HCT116 (cell line): ENCODE measurements around the gene ACADSB. TPM values are rescaled to one million over a fixed set of nuclear protein-coding genes. Genes with fewer than 3 reads are reported as not detected.

Source experiments
- ATAC-seq: fragments of 200-7000 bp; cut with Tn5 transposase; 2 replicates; pipeline ENCODE4 v1.9.1; 2020; ENCODE audit warnings: mild to moderate bottlenecking, moderate library complexity
- BruUV-seq: library from RNA; stranded (reverse); fragments of 400-500 nt; replicated peaks from 2 replicates; lab custom pipeline; 2021; lab: Mats Ljungman, UMichigan
- CTCF ChIA-PET: fragments of 300-600 bp; sonication (Branson Sonifier 250); formaldehyde crosslinking; loops from one replicate; lab custom pipeline; 2021; ENCODE audit warnings: antibody characterized with exemption; lab: Charles Lee
- POLR2A ChIA-PET: fragments of 300-600, 350-600 bp; sonication (Branson Sonifier 250); formaldehyde crosslinking; loops from one replicate; lab custom pipeline; 2021; ENCODE audit warnings: antibody characterized with exemption; lab: Charles Lee
- RAD21 ChIA-PET, 2 experiments: fragments of 300-600 bp; sonication (Branson Sonifier 250); formaldehyde crosslinking; loops; one replicate each; lab custom pipeline; 2023; ENCODE audit warnings: low total read pairs in 2 of 2; ENCODE audit not compliant: uncharacterized antibody in 2 of 2, unreplicated experiment in 2 of 2, low non-redundant PET in 1 of 2; lab: Charles Lee
- DNase-seq: peaks from one replicate; pipeline ENCODE4 v3.0.0-alpha.2; 2010; ENCODE audit warnings: low read depth, low spot score
- H2AFZ ChIP-seq: fragments of 200-600 bp; shearing (Covaris generic), sonication (generic); 2 replicates; pipeline ENCODE4 v1.6.1; 2017; ENCODE audit warnings: low read depth, mixed run types, mixed read lengths, antibody characterized with exemption, low read length; ENCODE audit not compliant: poor library complexity, severe bottlenecking
- H3K27ac ChIP-seq: 2 replicates; pipeline ENCODE4 v1.5.1; 2012; ENCODE audit warnings: low read depth, low read length
- H3K27me3 ChIP-seq: fragments of 200-600 bp; sonication (generic); 2 replicates; pipeline ENCODE4 v1.6.1; 2016; ENCODE audit warnings: mixed run types, low read length, mixed read lengths; ENCODE audit not compliant: insufficient read depth
- H3K36me3 ChIP-seq, 2 experiments: fragments of 200-500 bp in 1 of 2; fragments of 200-600 bp in 1 of 2; sonication (Bioruptor generic) in 1 of 2; sonication (generic) in 1 of 2; 2 replicates each; pipeline versions ENCODE4 v1.5.1 to v1.6.1; 2014 to 2016; ENCODE audit warnings: low read length in 2 of 2, inconsistent platforms in 1 of 2, mixed read lengths in 1 of 2, mixed run types in 1 of 2; ENCODE audit not compliant: insufficient read depth in 2 of 2, control insufficient read depth in 1 of 2
- H3K4me1 ChIP-seq, 2 experiments: fragments of 200-600 bp in 1 of 2; sonication (generic) in 1 of 2; 2 replicates each; pipeline versions ENCODE4 v1.5.1 to v1.6.1; 2012 to 2017; ENCODE audit warnings: low read length in 2 of 2, inconsistent platforms in 1 of 2, mild to moderate bottlenecking in 1 of 2, mixed read lengths in 1 of 2, mixed run types in 1 of 2, moderate library complexity in 1 of 2; ENCODE audit not compliant: insufficient read depth in 2 of 2, control insufficient read depth in 1 of 2
- H3K4me2 ChIP-seq: fragments of 200-600 bp; sonication (generic); 2 replicates; pipeline ENCODE4 v1.6.1; 2017; ENCODE audit warnings: mixed run types, low read length, mixed read lengths
- H3K4me3 ChIP-seq, 2 experiments: fragments of 200-600 bp in 1 of 2; sonication (generic) in 1 of 2; replicated peaks in 1 of 2; 2 replicates each; pipeline ENCODE4 v1.5.1; 2011 to 2016; ENCODE audit warnings: low read length in 2 of 2, control low read depth in 1 of 2, low read depth in 1 of 2, mild to moderate bottlenecking in 1 of 2, mixed read lengths in 1 of 2, mixed run types in 1 of 2
- H3K79me2 ChIP-seq: fragments of 200-600 bp; sonication (generic); 2 replicates; pipeline ENCODE4 v1.6.1; 2017; ENCODE audit warnings: mild to moderate bottlenecking, mixed run types, low read length, moderate library complexity, mixed read lengths; ENCODE audit not compliant: insufficient read depth
- H3K9ac ChIP-seq: fragments of 200-600 bp; sonication (generic); 2 replicates; pipeline ENCODE4 v1.6.1; 2016; ENCODE audit warnings: low read length, mixed read lengths
- H3K9me2 ChIP-seq: fragments of 200-600 bp; sonication (generic), shearing (Covaris generic); 2 replicates; pipeline ENCODE4 v1.6.1; 2017; ENCODE audit warnings: mixed run types, mild to moderate bottlenecking, moderate library complexity; ENCODE audit not compliant: insufficient read depth
- H3K9me3 ChIP-seq, 2 experiments: fragments of 200-500 bp in 1 of 2; fragments of 200-600 bp in 1 of 2; sonication (Bioruptor generic) in 1 of 2; sonication (generic) in 1 of 2; 2 replicates each; pipeline ENCODE4 v1.6.1; 2014 to 2017; ENCODE audit warnings: low read length in 2 of 2, mixed read lengths in 2 of 2, inconsistent platforms in 1 of 2, low read depth in 1 of 2, mild to moderate bottlenecking in 1 of 2, mixed run types in 1 of 2, moderate library complexity in 1 of 2; ENCODE audit not compliant: control insufficient read depth in 1 of 2, insufficient read depth in 1 of 2
- H4K20me1 ChIP-seq: fragments of 200-600 bp; sonication (generic), shearing (Covaris generic); 2 replicates; pipeline ENCODE4 v1.6.1; 2017; ENCODE audit warnings: mixed run types, mild to moderate bottlenecking, moderate library complexity; ENCODE audit not compliant: insufficient read depth
- ATF3 ChIP-seq: IDR thresholded peaks from 2 replicates; pipeline ENCODE4 v1.6.1; 2012
- EGR1 ChIP-seq: IDR thresholded peaks from 2 replicates; pipeline ENCODE4 v1.6.1; 2012; ENCODE audit warnings: low read depth
- ELF1 ChIP-seq: IDR thresholded peaks from 2 replicates; pipeline ENCODE4 v1.6.1; 2012; ENCODE audit warnings: low read depth, borderline replicate concordance
- EZH2 ChIP-seq: fragments of 200-600 bp; sonication (generic); IDR thresholded peaks from 2 replicates; pipeline ENCODE4 v1.6.1; 2017; ENCODE audit warnings: antibody characterized with exemption, mixed run types
- FOSL1 ChIP-seq: IDR thresholded peaks from 2 replicates; pipeline ENCODE4 v1.6.1; 2012; ENCODE audit warnings: low read depth
- POLR2A ChIP-seq: IDR thresholded peaks from 2 replicates; pipeline ENCODE4 v1.7.0; 2011; ENCODE audit warnings: borderline replicate concordance; ENCODE audit not compliant: insufficient read depth, insufficient read length; ENCODE audit errors: extremely low read depth
- REST ChIP-seq: IDR thresholded peaks from 2 replicates; pipeline ENCODE4 v1.6.1; 2012; ENCODE audit warnings: low read depth
- YY1 ChIP-seq: IDR thresholded peaks from 2 replicates; pipeline ENCODE4 v1.6.1; 2011; ENCODE audit warnings: low read length, low read depth, moderate library complexity, mild to moderate bottlenecking; ENCODE audit not compliant: insufficient replicate concordance; ENCODE audit errors: extremely low read depth
- ZBTB33 ChIP-seq: IDR thresholded peaks from 2 replicates; pipeline ENCODE4 v1.6.1; 2011; ENCODE audit warnings: mild to moderate bottlenecking, low read length, moderate library complexity; ENCODE audit not compliant: insufficient replicate concordance; ENCODE audit errors: extremely low read depth
- ZFX ChIP-seq: fragments of 450-650 bp; IDR thresholded peaks from 2 replicates; pipeline ENCODE4 v1.6.1; 2017
- ZNF274 ChIP-seq: fragments of 200-500 bp; sonication (Bioruptor generic); IDR thresholded peaks from 2 replicates; pipeline ENCODE4 v1.6.1; 2014; ENCODE audit warnings: mild to moderate bottlenecking, low read depth, low read length, inconsistent platforms
- intact Hi-C: fragments of 100-400 bp; cut with micrococcal nuclease; formaldehyde crosslinking; loops from 2 replicates; pipeline ENCODE4 v1.10.0; 2022
- total RNA-seq: library from RNA; stranded (reverse); gene quantifications from one replicate; pipeline ENCODE4 v1.2.1, GENCODE V29; 2021; ENCODE audit not compliant: unreplicated experiment

The ACADSB gene
- total RNA-seq, 1 experiment from 2014 or later = 33.3 TPM

GRCh38 chr10:123087348-123087747, 78.5 kb downstream of the ACADSB start:
- Histone ChIP-seq H3K79me2 (no peaks in the 10 kb centered on the region), H3K9me3 (no peaks in the 10 kb centered on the region), H4K20me1 (no peaks in the 10 kb centered on the region), H3K4me3 (no peak overlapping the region), H2AFZ (no peak overlapping the region), H3K9ac (no peak overlapping the region), H3K9me2 (no peaks in the 10 kb centered on the region), H3K36me3 (no peaks in the 10 kb centered on the region), H3K4me1 (no peaks in the 10 kb centered on the region), H3K27me3 (peaks cover 26% of the 10 kb centered on the region; the same call in 1 of the 2 replicates), H3K4me2 (no peak overlapping the region), H3K27ac (no peak overlapping the region)
- intact Hi-C loops = no loop called here
- no peak for TF ChIP-seq EGR1
- TF ChIP-seq YY1 = no peak
- TF ChIP-seq FOSL1 = no peak
- TF ChIP-seq POLR2A = no peak
- no peak for TF ChIP-seq ZFX
- TF ChIP-seq REST = no peak
- no peak for TF ChIP-seq EZH2
- no peak for TF ChIP-seq ZBTB33
- no peak for TF ChIP-seq ZNF274
- TF ChIP-seq ATF3 = no peak
- no peak for TF ChIP-seq ELF1
- ChIA-PET RAD21 (no interaction called here), CTCF (no interaction called here), POLR2A (no interaction called here)
- no peak for DNase-seq
- no peak for ATAC-seq
- no TSS peak for BruUV-seq
